Measurements from ENCODE around the gene PPP1R12C.
A peak's percentile ranks its signal among the peaks of the same experiment; 100 is the strongest.
"Not testable (repeated sequence)": the region's sequence is repeated elsewhere in the genome, so short reads cannot be mapped to it uniquely, and the experiment has no call there.

PPP1R12C gene

DNA sequence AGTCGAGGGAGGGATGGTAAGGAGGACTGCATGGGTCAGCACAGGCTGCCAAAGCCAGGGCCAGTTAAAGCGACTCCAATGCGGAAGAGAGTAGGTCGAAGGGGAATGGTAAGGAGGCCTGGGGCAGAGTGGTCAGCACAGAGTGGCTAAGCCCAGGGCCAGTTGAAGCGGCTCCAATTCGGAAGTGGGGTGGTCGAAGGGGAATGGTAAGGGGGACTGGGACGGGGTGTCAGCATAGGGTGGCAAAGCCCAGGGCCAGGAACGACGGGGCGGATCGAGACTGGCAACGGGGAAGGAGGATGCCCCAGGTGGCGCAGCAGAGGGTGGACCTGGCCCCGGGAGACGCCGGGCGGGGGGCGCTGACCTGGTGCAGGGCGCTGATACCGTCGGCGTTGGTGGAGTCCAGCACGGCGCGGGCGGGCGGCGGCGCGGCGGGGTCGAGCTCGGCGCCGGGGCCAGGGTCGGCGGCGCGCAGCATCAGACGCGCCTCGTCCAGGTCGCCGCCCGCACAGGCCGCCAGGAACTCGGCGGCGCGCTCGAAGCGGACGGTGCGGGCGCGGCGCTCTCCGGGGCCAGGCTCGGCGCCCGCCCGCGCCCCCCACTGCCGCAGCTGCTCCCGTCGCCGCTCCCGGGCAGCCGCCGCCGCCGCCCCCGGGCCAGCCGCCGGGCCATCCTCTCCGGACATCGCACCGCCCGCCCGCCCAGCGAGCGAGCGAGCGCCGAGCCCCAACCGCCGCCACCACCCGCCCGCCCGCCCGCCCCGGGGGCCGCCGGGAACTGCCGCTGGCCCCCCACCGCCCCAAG lies at the start of gene PPP1R12C:
TSS of gene PPP1R12C (minus strand) at position 779 of the 804 bp plus-strand sequence. CDS start at position 685, 94 bp downstream.
- no peak for DNase-seq (ENCODE audit: low spot score)

- peak; percentile 96 for DNase-seq (ENCODE audit: low spot score)
Measured at GRCh38 chr19:55166530-55167268, 49.3 kb upstream of the PPP1R12C start, which contains the start of gene DNAAF3. TSS of gene DNAAF3 (minus strand) at chr19:55166613. CDS start at chr19:55166413, 200 bp downstream.

- peak; percentile 64 for DNase-seq (ENCODE audit: low spot score)
Measured at GRCh38 chr19:55165952-55166529, 48.6 kb upstream of the PPP1R12C start.

GRCh38 chr19:55161571-55162322 lies 44.3 kb upstream of the PPP1R12C start:
- DNase-seq (ENCODE audit: low spot score): no peak

- DNase-seq (ENCODE audit: low spot score): no peak
Measured at GRCh38 chr19:55160986-55161365, 43.5 kb upstream of the PPP1R12C start.

DNA sequence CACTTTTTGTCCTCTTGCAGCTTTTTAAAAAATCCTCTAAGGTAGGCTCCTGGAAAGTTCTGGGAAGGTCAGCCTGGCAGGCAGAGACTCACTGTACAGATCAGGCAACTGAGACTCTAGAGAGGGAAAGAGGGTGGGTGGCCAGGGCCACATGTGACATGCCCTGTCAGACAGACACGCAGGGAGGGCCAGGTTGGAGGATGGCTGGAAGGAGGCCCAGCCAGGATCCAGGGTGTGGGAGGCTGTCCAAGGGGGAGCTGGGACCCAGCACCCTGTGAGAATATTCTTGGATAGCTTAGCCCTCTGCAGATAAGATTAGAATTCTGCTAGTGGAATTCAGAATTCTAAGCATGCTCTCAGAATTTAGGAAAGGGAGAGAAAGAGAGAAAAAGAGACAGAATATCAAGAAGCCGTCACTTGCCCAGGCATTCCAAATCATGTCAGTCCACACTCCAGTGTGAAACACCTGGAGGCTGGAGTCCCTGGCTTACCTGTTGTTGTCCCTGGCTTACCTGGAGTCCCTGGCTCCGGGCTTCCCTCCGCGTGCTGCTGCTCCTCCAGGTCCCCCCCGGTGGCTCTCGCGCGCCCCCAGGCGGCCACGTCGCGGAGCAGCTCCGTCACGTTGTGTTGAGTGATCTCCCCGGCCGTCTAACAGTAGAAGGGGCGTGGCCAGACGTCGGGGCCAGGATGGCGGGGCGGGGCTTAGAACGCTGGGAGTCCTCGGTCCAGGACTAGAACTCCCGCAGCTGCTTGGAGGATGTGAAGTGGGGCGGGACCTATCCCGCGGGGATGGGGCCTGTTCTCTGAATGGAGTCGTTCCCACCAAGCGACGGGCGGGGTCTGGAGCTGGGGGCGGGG lies 42.9 kb upstream of the PPP1R12C start:
- peak; percentile 57 for DNase-seq (ENCODE audit: low spot score)

- DNase-seq (ENCODE audit: low spot score): no peak
Measured at GRCh38 chr19:55158848-55159749, 41.7 kb upstream of the PPP1R12C start.

- DNase-seq (ENCODE audit: low spot score): no peak
Measured at GRCh38 chr19:55158423-55158822, 41.0 kb upstream of the PPP1R12C start.

GRCh38 chr19:55157064-55157908 lies 39.8 kb upstream of the PPP1R12C start, which contains the start of gene TNNI3:
TSS of gene TNNI3 (minus strand) at chr19:55157732. CDS start at chr19:55157589, 143 bp downstream.
- no peak for DNase-seq (ENCODE audit: low spot score)

DNA sequence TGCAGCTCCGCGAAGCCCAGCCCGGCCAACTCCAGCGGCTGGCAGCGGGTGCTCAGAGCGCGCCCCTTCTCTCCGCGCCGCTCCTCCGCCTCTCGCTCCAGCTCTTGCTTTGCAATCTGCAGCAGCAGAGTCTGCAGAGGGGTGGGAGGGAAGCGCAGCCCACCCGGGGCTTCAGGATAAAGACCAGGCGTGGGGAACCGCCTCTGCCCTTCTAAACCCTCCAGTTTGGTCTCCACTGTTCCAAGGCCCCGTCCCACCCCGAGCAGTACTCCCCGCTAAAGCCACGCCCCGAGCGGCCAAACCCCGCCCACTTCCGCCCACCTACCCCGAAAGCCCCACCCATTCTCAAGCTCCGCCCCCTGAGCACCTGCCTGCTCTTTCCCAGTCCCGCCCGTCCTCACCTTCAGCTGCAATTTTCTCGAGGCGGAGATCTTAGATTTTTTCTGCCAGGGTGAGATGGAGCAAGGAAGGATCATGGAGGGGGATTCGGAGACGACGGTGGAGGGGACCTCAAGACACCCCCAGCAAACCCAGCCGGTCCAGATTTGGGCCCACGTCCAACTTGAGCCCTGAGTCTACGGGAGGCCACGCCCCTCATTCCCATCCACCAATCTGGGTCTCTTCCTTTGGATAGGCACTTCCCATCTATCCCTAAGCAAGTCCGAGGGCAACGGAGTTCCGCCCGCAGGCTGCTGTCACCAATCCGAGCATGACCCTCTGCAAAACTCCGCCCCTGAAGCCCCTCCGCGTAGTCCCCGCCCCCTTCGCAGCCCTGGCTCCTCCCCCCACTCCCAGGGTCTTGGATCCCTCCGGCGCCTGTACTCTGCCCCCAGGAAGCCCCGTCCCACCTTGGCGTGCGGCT lies 39.0 kb upstream of the PPP1R12C start:
- no peak for DNase-seq (ENCODE audit: low spot score)

DNA sequence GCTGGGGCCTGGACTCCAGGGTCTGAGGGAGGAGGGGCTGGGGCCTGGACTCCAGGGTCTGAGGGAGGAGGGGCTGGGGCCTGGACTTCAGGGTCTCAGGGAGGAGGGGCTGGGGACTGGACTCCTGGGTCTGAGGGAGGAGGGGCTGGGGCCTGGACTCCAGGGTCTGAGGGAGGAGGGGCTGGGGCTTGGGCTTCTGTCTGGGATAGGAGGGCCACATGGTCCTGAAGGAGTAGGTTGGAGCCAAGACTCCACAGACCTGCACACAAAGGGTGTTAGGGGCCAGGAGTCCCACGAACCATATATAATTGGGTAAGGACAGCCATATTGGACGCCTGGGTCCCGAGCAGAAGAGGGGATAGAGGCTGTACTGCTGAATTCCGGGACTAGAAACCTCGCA lies 38.3 kb upstream of the PPP1R12C start:
- not testable (repeated sequence) for DNase-seq (ENCODE audit: low spot score)

DNA sequence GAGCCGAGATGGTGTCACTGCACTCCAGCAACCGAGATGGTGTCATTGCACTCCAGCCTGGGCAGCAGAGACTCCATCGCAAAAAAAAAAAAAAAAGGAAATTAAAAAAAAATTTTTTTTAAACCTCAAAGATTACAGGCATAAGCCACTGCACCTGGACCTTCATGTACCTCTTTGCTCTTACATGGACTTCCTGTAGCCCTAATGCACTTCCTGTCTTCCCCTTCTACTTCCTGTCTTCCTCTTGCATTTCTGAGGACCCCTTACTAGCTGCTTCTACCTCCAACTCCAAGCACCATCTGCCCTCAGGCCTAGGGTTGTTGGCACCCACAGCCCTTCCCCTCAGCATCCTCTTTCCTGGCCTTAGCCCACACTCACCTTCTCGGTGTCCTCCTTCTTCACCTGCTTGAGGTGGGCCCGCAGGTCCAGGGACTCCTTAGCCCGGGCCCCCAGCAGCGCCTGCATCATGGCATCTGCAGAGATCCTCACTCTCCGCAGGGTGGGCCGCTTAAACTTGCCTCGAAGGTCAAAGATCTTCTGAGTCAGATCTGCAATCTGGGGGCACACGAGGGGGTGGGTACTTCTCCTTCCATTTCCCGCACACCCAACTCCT lies 36.3 kb upstream of the PPP1R12C start:
- DNase-seq (ENCODE audit: low spot score): no peak

- no peak for DNase-seq (ENCODE audit: low spot score)
Measured at GRCh38 chr19:55152017-55152416, 34.6 kb upstream of the PPP1R12C start.

DNA sequence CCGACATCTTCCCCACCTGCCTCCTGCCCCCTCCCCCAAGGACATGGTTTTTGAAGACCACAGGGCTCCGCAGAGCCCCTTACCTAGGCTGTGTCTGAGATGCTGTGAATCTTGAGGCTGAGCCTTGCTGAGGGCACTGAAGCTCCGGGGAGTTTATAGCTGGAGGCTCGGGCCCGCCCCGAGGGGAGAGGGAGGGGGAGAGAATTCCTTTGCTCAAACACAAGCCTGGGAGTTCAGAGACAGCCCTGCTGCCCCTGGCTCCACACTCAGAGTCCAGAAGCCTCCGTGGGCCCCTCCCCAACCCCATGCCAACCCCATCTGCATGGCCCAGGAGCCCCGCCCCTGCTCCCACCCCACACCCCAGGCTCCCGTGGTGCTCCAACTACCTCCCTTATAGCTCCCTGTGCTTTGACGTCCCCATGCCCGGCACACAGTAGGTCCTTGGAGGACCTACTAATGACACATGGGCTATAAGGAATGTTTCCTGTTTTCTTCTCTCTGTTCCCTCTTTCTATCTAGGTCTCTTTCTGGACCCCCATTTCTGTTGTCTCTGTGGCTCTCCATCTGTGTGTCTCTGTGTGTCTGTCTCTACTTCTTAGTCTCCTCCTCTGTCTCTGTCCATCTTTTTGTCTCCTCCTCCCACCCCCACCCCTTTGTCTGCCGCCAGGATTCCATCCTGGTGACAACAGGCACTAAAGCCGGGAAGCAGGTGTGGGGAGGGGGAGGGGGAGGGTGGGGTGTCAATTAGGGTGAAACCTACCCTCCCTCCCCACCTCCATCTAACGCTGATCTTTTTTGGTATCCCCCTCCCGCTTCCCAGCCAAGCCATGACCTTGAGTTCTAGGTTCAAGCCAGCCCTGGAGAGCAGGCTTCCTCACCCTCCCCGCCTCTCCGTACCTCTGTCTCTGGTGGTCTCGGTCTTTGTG lies 31.9 kb upstream of the PPP1R12C start, which contains the start of gene TNNT1:
TSS of gene TNNT1 (minus strand) at position 129 of the 926 bp plus-strand sequence. CDS start 2,049 bp downstream, outside the sequence.
- DNase-seq (ENCODE audit: low spot score): no peak

- DNase-seq (ENCODE audit: low spot score): no peak
Measured at GRCh38 chr19:55147545-55148251, 30.3 kb upstream of the PPP1R12C start.

Measured in Ammon's horn (tissue), 1 donor.